Activated CD8-positive, alpha-beta memory T cell treated with anti-CD3 and anti-CD28 coated beads for 1 hour (primary cell): ENCODE data around the gene FLRT1.

Source experiments
- DNase-seq, 2 donors: peaks; one replicate each; pipeline ENCODE4 v3.0.0-alpha.2; 2020; ENCODE audit warnings: low read depth in 1 of 2; ENCODE audit errors: extremely low read depth in 1 of 2

FLRT1 gene

GRCh38 chr11:64064374-64065140 lies 28.8 kb downstream of the FLRT1 start:
- no peak for DNase-seq

- no peak for DNase-seq
Observed at GRCh38 chr11:64065141-64065465, 29.4 kb downstream of the FLRT1 start.

GRCh38 chr11:64065712-64066111 lies 30.0 kb downstream of the FLRT1 start:
- DNase-seq, result no peak

GRCh38 chr11:64067230-64067993 lies 31.7 kb downstream of the FLRT1 start:
- no peak for DNase-seq

GRCh38 chr11:64068705-64069400 lies 33.1 kb downstream of the FLRT1 start:
- no peak for DNase-seq

GRCh38 chr11:64069401-64070313 lies 33.9 kb downstream of the FLRT1 start:
- no peak for DNase-seq

GRCh38 chr11:64070314-64070681 lies 34.6 kb downstream of the FLRT1 start:
- DNase-seq, result no peak

GRCh38 chr11:64071849-64072248 lies 36.1 kb downstream of the FLRT1 start:
- DNase-seq, result no peak

- no peak for DNase-seq
Observed at GRCh38 chr11:64072403-64072802, 36.7 kb downstream of the FLRT1 start.

GRCh38 chr11:64072871-64073270 lies 37.1 kb downstream of the FLRT1 start:
- DNase-seq, result no peak

GRCh38 chr11:64073542-64073941 lies 37.8 kb downstream of the FLRT1 start:
- DNase-seq, result no peak

- no peak for DNase-seq
Observed at GRCh38 chr11:64074239-64074638, 38.5 kb downstream of the FLRT1 start.

- DNase-seq, result no peak
Observed at GRCh38 chr11:64076758-64077157, 41.0 kb downstream of the FLRT1 start.

GRCh38 chr11:64077607-64078006 lies 41.9 kb downstream of the FLRT1 start:
- no peak for DNase-seq

GRCh38 chr11:64078284-64078683 lies 42.6 kb downstream of the FLRT1 start:
- no peak for DNase-seq

- no peak for DNase-seq
Observed at GRCh38 chr11:64078905-64079304, 43.2 kb downstream of the FLRT1 start.

GRCh38 chr11:64080390-64080789 lies 44.7 kb downstream of the FLRT1 start:
- DNase-seq, result no peak

- no peak for DNase-seq
Observed at GRCh38 chr11:64081745-64082442, 46.2 kb downstream of the FLRT1 start.

- DNase-seq, result no peak
Observed at GRCh38 chr11:64083398-64084080, 47.8 kb downstream of the FLRT1 start.
